Stimulated activated CD4-positive, alpha-beta T cell treated with anti-CD3 and anti-CD28 coated beads, Interleukin-4, amount 100 ng/mL, for 1 hour (primary cell): ENCODE measurements around the gene E4F1.

Source experiments
- DNase-seq: peaks from one replicate; pipeline ENCODE4 v3.0.0-alpha.2; 2020

The E4F1 gene

GRCh38 chr16:2275476-2276367 lies 52.3 kb downstream of the E4F1 start:
- no peak for DNase-seq

GRCh38 chr16:2276368-2277195 lies 53.2 kb downstream of the E4F1 start:
- DNase-seq, result no peak

- no peak for DNase-seq
These were observed 54.3 kb downstream of the E4F1 start for GRCh38 chr16:2277466-2278271.

GRCh38 chr16:2278272-2278608 lies 54.8 kb downstream of the E4F1 start:
- DNase-seq, result no peak

- DNase-seq, result no peak
These were observed 55.8 kb downstream of the E4F1 start for GRCh38 chr16:2278956-2279800.

- no peak for DNase-seq
These were observed 57.1 kb downstream of the E4F1 start for GRCh38 chr16:2280461-2280860.

GRCh38 chr16:2280981-2281542 lies 57.7 kb downstream of the E4F1 start:
- no peak for DNase-seq

GRCh38 chr16:2282262-2282661 lies 58.9 kb downstream of the E4F1 start:
- no peak for DNase-seq

GRCh38 chr16:2282866-2283555 lies 59.6 kb downstream of the E4F1 start:
- DNase-seq, result no peak

- DNase-seq, result no peak
These were observed 60.8 kb downstream of the E4F1 start for GRCh38 chr16:2284001-2284770.

- no peak for DNase-seq
These were observed 61.6 kb downstream of the E4F1 start for GRCh38 chr16:2284797-2285576.
